Stomach (tissue), 9 donors: Measurements from ENCODE around the gene GPD2. TPM values are rescaled to one million over a fixed set of nuclear protein-coding genes. Genes with fewer than 3 reads are reported as not detected.

ENCODE experiments used
- DNase-seq, 2 donors: peaks; one replicate each; pipeline versions ENCODE4 v3.0.0 to v3.0.0-alpha.2; 2013 to 2019
- H3K27ac ChIP-seq, 5 donors: fragments of 200-600 bp in 4 of 5; sonication (generic) in 4 of 5; one replicate each; pipeline ENCODE4 v1.5.1; 2013 to 2019; ENCODE audit warnings: mild to moderate bottlenecking in 1 of 5, moderate library complexity in 1 of 5
- H3K27me3 ChIP-seq, 3 donors: fragments of 200-600 bp; sonication (generic); one replicate each; pipeline ENCODE4 v1.5.1; 2017 to 2019; ENCODE audit warnings: mixed run types in 1 of 3
- H3K36me3 ChIP-seq, 4 donors: fragments of 200-600 bp; sonication (generic); 1 replicate in 3 of 4; 2 replicates in 1 of 4; pipeline ENCODE4 v1.5.1; 2016 to 2019
- H3K4me1 ChIP-seq, 4 donors: fragments of 200-600 bp; sonication (generic); one replicate each; pipeline ENCODE4 v1.5.1; 2016 to 2019
- H3K4me3 ChIP-seq, 4 donors: fragments of 200-600 bp; sonication (generic) in 3 of 4; one replicate each; pipeline ENCODE4 v1.5.1; 2016 to 2019; ENCODE audit warnings: mild to moderate bottlenecking in 1 of 4
- H3K9me3 ChIP-seq, 4 donors: fragments of 200-600 bp; sonication (generic); one replicate each; pipeline ENCODE4 v1.5.1; 2016 to 2019
- EP300 ChIP-seq: sonication (generic); formaldehyde crosslinking; IDR thresholded peaks from one replicate; pipeline ENCODE4 v1.6.1; 2017; ENCODE audit warnings: antibody characterized with exemption
- POLR2A ChIP-seq, 4 donors: fragments of 450-650 bp; IDR thresholded peaks; one replicate each; pipeline ENCODE4 v1.6.1; 2016; ENCODE audit warnings: antibody characterized with exemption in 4 of 4, control low read depth in 2 of 4, mild to moderate bottlenecking in 1 of 4, moderate library complexity in 1 of 4
- POLR2AphosphoS5 ChIP-seq, 3 donors: sonication (generic); formaldehyde crosslinking; IDR thresholded peaks; one replicate each; pipeline ENCODE4 v1.6.1; 2016; ENCODE audit warnings: antibody characterized with exemption in 3 of 3
- WGBS, 5 donors: extraction: QIAGEN DNeasy Blood & Tissue Kit in 3 of 5; methylation state at CpG; one replicate each; pipeline versions ENCODE4 v1.1.5 to v1.1.7; 2013 to 2018; 5-methylcytosine and 5-hydroxymethylcytosine counted together
- intact Hi-C: fragments of 100-400 bp; cut with DNase I; formaldehyde crosslinking; loops from one replicate; pipeline ENCODE4 v1.15.1; 2023; ENCODE audit warnings: low total_unique reads
- polyA plus RNA-seq, 3 donors: library from polyadenylated mRNA; stranded (reverse); fragments of 200-250 nt; gene quantifications; one replicate each; pipeline ENCODE4 v1.2.3, GENCODE V29; 2013
- total RNA-seq, 5 donors: library from RNA; depleted of rRNA; stranded (reverse); fragments of >200 nt; gene quantifications; one replicate each; pipeline versions ENCODE4 v1.1.0 to v1.2.3, GENCODE V29; 2014 to 2016
- TF ChIP-seq, protein P1 (sequence below), 7 experiments: fragments of 450-650 bp in 4 of 7; fragments of 200-600 bp in 3 of 7; sonication (generic) in 3 of 7; IDR thresholded peaks; one replicate each; pipeline ENCODE4 v1.5.1; 2016 to 2019; ENCODE audit warnings: antibody characterized with exemption in 7 of 7, control low read depth in 2 of 7, mild to moderate bottlenecking in 1 of 7
- donor health status: healthy with polysubstance abuse.
- donor health status: Bipolar disorder and iron deficiency.
- donor health status: healthy.

Gene GPD2
- total and polyA plus RNA-seq, 8 donors: 6.2 to 254 (median 11.5) TPM

DNA sequence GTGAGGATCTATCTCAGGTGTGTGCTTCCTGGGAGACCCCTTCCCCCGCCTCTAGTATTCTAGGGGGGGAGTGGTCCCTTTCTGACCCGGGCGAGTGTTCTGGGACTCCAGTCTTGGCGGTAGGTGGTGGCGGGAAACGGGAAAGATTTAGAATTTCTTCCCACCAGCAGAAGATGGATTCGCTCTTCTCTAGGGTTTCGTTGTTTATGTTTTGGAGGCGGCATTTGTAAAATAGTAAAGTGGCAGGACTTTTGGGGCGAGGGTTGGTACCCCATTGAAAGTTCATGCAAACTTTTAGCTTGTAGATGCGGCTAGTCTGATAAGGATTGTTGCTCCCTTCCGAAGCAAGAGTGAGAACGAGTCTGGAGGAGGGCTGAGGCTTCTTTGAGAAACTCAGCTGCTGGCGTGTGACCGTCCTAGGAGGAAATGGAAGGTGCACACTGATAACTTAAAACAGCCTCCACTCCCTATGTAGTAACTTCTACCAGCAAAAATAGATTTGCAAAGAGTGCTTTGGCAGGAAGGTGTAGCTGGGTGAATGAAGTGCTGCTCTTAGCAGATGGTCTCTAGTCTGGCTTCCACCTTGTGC is 412 bp downstream of the GPD2 start:
- intact Hi-C loops: no loop called here
- 0 to 2% (median 0%) methylated on average over 13 to 15 of the region's 15 CpGs for WGBS, 5 donors
- DNase-seq: peak; percentile 44 to 55
- Histone ChIP-seq H3K9me3 (no peaks in the 10 kb centered on the region), H3K4me1 (peaks cover 23 to 50% (median 29%) of the 10 kb centered on the region in 4 donors), H3K27ac (peak overlapping the region; percentile 91 to 99 (median 99)), H3K4me3 (peak overlapping the region; percentile 53 to 69 (median 64)), H3K27me3 (no peaks in the 10 kb centered on the region), H3K36me3 (no peaks in the 10 kb centered on the region)
- TF ChIP-seq POLR2AphosphoS5 (IDR thresholded peaks at IDR 0.05) (peak in 1 of 3 donors; percentile 45), POLR2A (IDR thresholded peaks at IDR 0.05) (no peak)

DNA sequence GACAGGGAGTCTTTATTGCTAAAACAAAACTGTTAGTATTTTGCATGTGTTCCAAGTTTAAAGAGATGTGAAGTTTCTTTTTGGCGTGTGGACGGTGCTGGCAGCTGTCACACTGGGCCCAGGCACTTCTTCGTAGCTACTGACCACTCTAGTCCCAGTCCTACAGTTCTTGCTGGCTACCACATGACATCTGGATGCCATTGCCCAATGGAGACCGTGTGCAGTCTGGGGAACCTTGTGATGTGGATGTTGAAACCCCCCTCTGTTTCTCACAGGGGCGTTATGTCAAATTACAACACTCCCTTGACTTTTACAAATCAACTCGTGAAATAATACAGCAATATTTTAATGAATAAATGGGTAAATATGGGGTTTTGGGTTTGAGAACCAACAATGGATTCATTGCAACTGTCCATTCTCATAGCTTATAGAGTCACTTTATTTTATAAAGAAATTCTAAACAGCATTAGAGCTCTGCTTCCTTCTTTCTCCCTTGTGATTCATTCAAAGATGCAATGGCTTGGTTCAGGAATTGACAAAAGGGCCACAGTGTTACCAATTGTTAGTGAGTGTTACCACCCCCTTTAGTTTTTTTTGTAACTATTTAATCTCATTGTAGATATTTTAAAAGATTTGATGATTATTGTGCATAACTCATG is 1.2 kb downstream of the GPD2 start:
- peak; percentile 28 to 33 for DNase-seq
- no peak for TF ChIP-seq EP300
- TF ChIP-seq, protein P1, sequence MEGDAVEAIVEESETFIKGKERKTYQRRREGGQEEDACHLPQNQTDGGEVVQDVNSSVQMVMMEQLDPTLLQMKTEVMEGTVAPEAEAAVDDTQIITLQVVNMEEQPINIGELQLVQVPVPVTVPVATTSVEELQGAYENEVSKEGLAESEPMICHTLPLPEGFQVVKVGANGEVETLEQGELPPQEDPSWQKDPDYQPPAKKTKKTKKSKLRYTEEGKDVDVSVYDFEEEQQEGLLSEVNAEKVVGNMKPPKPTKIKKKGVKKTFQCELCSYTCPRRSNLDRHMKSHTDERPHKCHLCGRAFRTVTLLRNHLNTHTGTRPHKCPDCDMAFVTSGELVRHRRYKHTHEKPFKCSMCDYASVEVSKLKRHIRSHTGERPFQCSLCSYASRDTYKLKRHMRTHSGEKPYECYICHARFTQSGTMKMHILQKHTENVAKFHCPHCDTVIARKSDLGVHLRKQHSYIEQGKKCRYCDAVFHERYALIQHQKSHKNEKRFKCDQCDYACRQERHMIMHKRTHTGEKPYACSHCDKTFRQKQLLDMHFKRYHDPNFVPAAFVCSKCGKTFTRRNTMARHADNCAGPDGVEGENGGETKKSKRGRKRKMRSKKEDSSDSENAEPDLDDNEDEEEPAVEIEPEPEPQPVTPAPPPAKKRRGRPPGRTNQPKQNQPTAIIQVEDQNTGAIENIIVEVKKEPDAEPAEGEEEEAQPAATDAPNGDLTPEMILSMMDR (IDR thresholded peaks at IDR 0.05): no peak
- no peak for TF ChIP-seq POLR2AphosphoS5 (IDR thresholded peaks at IDR 0.05)
- TF ChIP-seq POLR2A (IDR thresholded peaks at IDR 0.05): no peak
- Histone ChIP-seq H3K4me3 (peak overlapping the region; percentile 53 to 69 (median 64)), H3K4me1 (peaks cover 23 to 45% (median 29%) of the 10 kb centered on the region in 4 donors), H3K27ac (peak overlapping the region; percentile 51 to 99 (median 99)), H3K36me3 (no peaks in the 10 kb centered on the region), H3K27me3 (no peaks in the 10 kb centered on the region), H3K9me3 (no peaks in the 10 kb centered on the region)
- intact Hi-C loops: no loop called here
- 8 to 26% (median 17%) methylated on average over 6 of the region's 6 CpGs for WGBS, 5 donors

DNA sequence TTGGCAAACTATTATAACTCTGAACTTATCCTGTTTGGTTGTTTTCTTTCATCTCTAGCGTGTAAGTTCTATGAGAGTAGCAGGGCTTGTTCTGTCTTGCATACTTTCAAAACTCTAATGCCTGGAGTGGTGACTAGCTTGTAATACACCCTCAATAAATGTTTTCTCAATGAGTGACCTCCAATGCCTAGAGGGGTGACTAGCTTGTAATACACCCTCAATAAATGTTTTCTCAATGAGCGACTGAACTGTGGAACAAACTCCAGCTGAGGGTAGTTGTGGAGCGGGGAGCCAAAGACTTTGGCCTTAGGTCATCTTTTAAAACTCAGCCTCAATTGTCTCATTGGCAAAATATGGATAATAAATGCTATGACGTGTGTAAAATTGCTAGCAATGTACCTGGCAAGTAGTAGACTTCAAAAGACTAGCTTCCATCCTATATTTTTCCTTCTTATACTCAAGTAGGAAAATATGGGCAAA is 1.8 kb downstream of the GPD2 start:
- TF ChIP-seq EP300 (no peak), POLR2A (IDR thresholded peaks at IDR 0.05) (no peak), POLR2AphosphoS5 (IDR thresholded peaks at IDR 0.05) (no peak)
- TF ChIP-seq, protein P1 (IDR thresholded peaks at IDR 0.05): no peak
- H3K4me3 ChIP-seq: peak overlapping the region in 1 of 4 donors; percentile 61
- H3K36me3 ChIP-seq: no peaks in the 10 kb centered on the region
- 72 to 91% (median 77%) methylated on average over 4 of the region's 4 CpGs for WGBS, 5 donors
- H3K27ac ChIP-seq: peak overlapping the region in 3 of 5 donors; percentile 8 to 99 (median 99)
- DNase-seq: no peak
- intact Hi-C loops: no loop called here
- H3K9me3 ChIP-seq: no peaks in the 10 kb centered on the region
- peaks cover 23 to 45% (median 29%) of the 10 kb centered on the region in 4 donors for H3K4me1 ChIP-seq
- H3K27me3 ChIP-seq: no peaks in the 10 kb centered on the region

DNA sequence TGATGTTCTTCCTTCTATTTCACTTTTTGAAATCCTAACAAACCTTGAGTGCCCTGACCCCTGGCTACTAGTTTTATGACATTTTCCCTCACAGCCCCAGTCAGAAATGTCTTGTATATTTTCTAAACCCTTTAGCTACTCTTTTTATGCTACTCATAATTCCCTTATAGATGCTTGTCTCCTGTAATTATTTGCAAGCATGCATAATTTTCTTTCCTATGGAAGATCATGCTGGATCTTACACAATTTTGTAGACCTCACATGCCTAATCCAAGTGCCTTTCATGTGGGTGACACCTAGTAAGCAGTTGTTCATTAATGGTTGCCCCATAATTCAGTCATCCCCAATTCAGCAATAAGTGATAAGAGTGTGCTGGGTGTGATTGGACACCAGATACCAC is 6.9 kb downstream of the GPD2 start:
- intact Hi-C loops: no loop called here

More for the DNA sequence above, 6.9 kb downstream of the GPD2 start:
- no peak for DNase-seq
- Histone ChIP-seq H3K9me3 (no peaks in the 10 kb centered on the region), H3K27ac (no peak overlapping the region), H3K36me3 (no peaks in the 10 kb centered on the region), H3K27me3 (no peaks in the 10 kb centered on the region), H3K4me1 (peaks cover 3 to 36% (median 10%) of the 10 kb centered on the region in 4 donors), H3K4me3 (no peak overlapping the region)
- TF ChIP-seq EP300 (no peak), POLR2A (IDR thresholded peaks at IDR 0.05) (no peak), POLR2AphosphoS5 (IDR thresholded peaks at IDR 0.05) (no peak)
- TF ChIP-seq, protein P1 (IDR thresholded peaks at IDR 0.05): no peak
